Measurements from ENCODE around the gene ANTXR1.

- TF ChIP-seq CTCF (conservative IDR thresholded peaks at IDR 0.05) (no peak), EZH2 (IDR thresholded peaks at IDR 0.05; ENCODE audit: low read depth) (no peak)
Measured at GRCh38 chr2:69143748-69144360, 130.9 kb downstream of the ANTXR1 start.
